SJCRH30 (cell line): ENCODE measurements around the gene NABP1. TPM values are rescaled to one million over a fixed set of nuclear protein-coding genes. Genes with fewer than 3 reads are reported as not detected.
A peak's percentile ranks its signal among the peaks of the same experiment; 100 is the strongest.

Experiments used
- DNase-seq, 2 experiments: peaks; one replicate each; pipeline ENCODE4 v3.0.0-alpha.2; 2015 to 2020
- H3K27ac ChIP-seq: fragments of 250-450 bp; sonication (Bioruptor Pico); 2 replicates; pipeline ENCODE4 v1.5.1; 2020; ENCODE audit warnings: mild to moderate bottlenecking, moderate library complexity
- H3K27me3 ChIP-seq: fragments of 250-450 bp; sonication (Bioruptor Pico); 2 replicates; pipeline ENCODE4 v1.5.1; 2020; ENCODE audit warnings: mild to moderate bottlenecking, moderate library complexity
- H3K36me3 ChIP-seq: fragments of 250-450 bp; sonication (Bioruptor Pico); 2 replicates; pipeline ENCODE4 v1.5.1; 2020; ENCODE audit warnings: mild to moderate bottlenecking, moderate library complexity
- H3K4me1 ChIP-seq: fragments of 250-450 bp; sonication (Bioruptor Pico); 2 replicates; pipeline ENCODE4 v1.5.1; 2020; ENCODE audit warnings: mild to moderate bottlenecking, moderate library complexity
- H3K4me3 ChIP-seq: fragments of 250-450 bp; sonication (Bioruptor Pico); 2 replicates; pipeline ENCODE4 v1.5.1; 2020; ENCODE audit warnings: mild to moderate bottlenecking, moderate library complexity
- H3K9me3 ChIP-seq: fragments of 250-450 bp; sonication (Bioruptor Pico); replicated peaks from 2 replicates; pipeline ENCODE4 v1.5.1; 2020; ENCODE audit warnings: mild to moderate bottlenecking, moderate library complexity
- total RNA-seq: library from RNA; depleted of rRNA; stranded (reverse); fragments of >200 nt; shearing (Covaris generic); gene quantifications from 2 replicates; pipeline ENCODE4 v1.2.3, GENCODE V29; 2014

The NABP1 gene
- total RNA-seq, 1 experiment from 2014 or later, result 69.1 TPM

GRCh38 chr2:191661097-191661924 lies 16.6 kb upstream of the NABP1 start:
- DNase-seq, result no peak
- H3K4me3 ChIP-seq, result no peak overlapping the region

GRCh38 chr2:191664823-191665677 lies 12.9 kb upstream of the NABP1 start:
- H3K27ac ChIP-seq, result no peak overlapping the region
- no peak overlapping the region for H3K4me3 ChIP-seq

More at GRCh38 chr2:191661097-191661924, 16.6 kb upstream of the NABP1 start:
- H3K27ac ChIP-seq, result no peak overlapping the region
- H3K36me3 ChIP-seq, result no peaks in the 10 kb centered on the region
- no peaks in the 10 kb centered on the region for H3K4me1 ChIP-seq
- no peaks in the 10 kb centered on the region for H3K27me3 ChIP-seq
- H3K9me3 ChIP-seq, result 0 out of 2 replicates have a peak, but pooled peaks cover 2% of the 10 kb centered on the region

GRCh38 chr2:191666226-191666625 lies 11.7 kb upstream of the NABP1 start:
- H3K9me3 ChIP-seq, result peaks cover 4% of the 10 kb centered on the region; the same call in 1 of the 2 replicates
- no peaks in the 10 kb centered on the region; the same call in 1 of the 2 replicates for H3K36me3 ChIP-seq
- 0 out of 2 replicates have a peak, but pooled peaks cover 7% of the 10 kb centered on the region for H3K4me1 ChIP-seq
- no peak for DNase-seq
- no peak overlapping the region for H3K27ac ChIP-seq
- no peak overlapping the region for H3K4me3 ChIP-seq
- H3K27me3 ChIP-seq, result no peaks in the 10 kb centered on the region

More at GRCh38 chr2:191664823-191665677, 12.9 kb upstream of the NABP1 start:
- DNase-seq, result no peak
- Histone ChIP-seq H3K27me3 (no peaks in the 10 kb centered on the region), H3K4me1 (0 out of 2 replicates have a peak, but pooled peaks cover 7% of the 10 kb centered on the region), H3K36me3 (no peaks in the 10 kb centered on the region; the same call in 1 of the 2 replicates), H3K9me3 (0 out of 2 replicates have a peak, but pooled peaks cover 5% of the 10 kb centered on the region)

- Histone ChIP-seq H3K27ac (no peak overlapping the region), H3K27me3 (no peaks in the 10 kb centered on the region), H3K36me3 (no peaks in the 10 kb centered on the region; the same call in 1 of the 2 replicates), H3K4me3 (no peak overlapping the region), H3K9me3 (peaks cover 9% of the 10 kb centered on the region; the same call in 1 of the 2 replicates), H3K4me1 (0 out of 2 replicates have a peak, but pooled peaks cover 7% of the 10 kb centered on the region)
- DNase-seq, result no peak
Measured at GRCh38 chr2:191666732-191667131, 11.2 kb upstream of the NABP1 start.

GRCh38 chr2:191670076-191670475 lies 7.9 kb upstream of the NABP1 start:
- H3K4me1 ChIP-seq, result 0 out of 2 replicates have a peak, but pooled peaks cover 7% of the 10 kb centered on the region
- DNase-seq, result no peak
- no peak overlapping the region for H3K4me3 ChIP-seq
- H3K9me3 ChIP-seq, result peaks cover 16% of the 10 kb centered on the region
- H3K36me3 ChIP-seq, result no peaks in the 10 kb centered on the region; the same call in 1 of the 2 replicates
- no peak overlapping the region for H3K27ac ChIP-seq
- no peaks in the 10 kb centered on the region for H3K27me3 ChIP-seq

- H3K4me1 ChIP-seq, result 0 out of 2 replicates have a peak, but pooled peaks cover 7% of the 10 kb centered on the region
- no peaks in the 10 kb centered on the region; the same call in 1 of the 2 replicates for H3K36me3 ChIP-seq
- H3K4me3 ChIP-seq, result no peak overlapping the region
- no peak for DNase-seq
- peaks cover 16% of the 10 kb centered on the region for H3K9me3 ChIP-seq
- no peaks in the 10 kb centered on the region for H3K27me3 ChIP-seq
- H3K27ac ChIP-seq, result no peak overlapping the region
Measured at GRCh38 chr2:191670787-191671186, 7.1 kb upstream of the NABP1 start.

GRCh38 chr2:191675807-191676721 lies 1.9 kb upstream of the NABP1 start:
- H3K27ac ChIP-seq, result no peak overlapping the region
- H3K9me3 ChIP-seq, result peaks cover 14% of the 10 kb centered on the region
- peaks cover 28% of the 10 kb centered on the region for H3K4me1 ChIP-seq
- DNase-seq, result no peak
- H3K27me3 ChIP-seq, result no peaks in the 10 kb centered on the region
- H3K4me3 ChIP-seq, result no peak overlapping the region
- peaks cover 12% of the 10 kb centered on the region for H3K36me3 ChIP-seq

- Histone ChIP-seq H3K27me3 (no peaks in the 10 kb centered on the region), H3K36me3 (peaks cover 21% of the 10 kb centered on the region)
- peak; percentile 84 to 90 for DNase-seq
Measured at GRCh38 chr2:191676790-191677645, 918 bp upstream of the NABP1 start.

GRCh38 chr2:191678437-191679100 lies 633 bp downstream of the NABP1 start:
- peak; percentile 85 to 90 for DNase-seq
- H3K36me3 ChIP-seq, result peaks cover 37% of the 10 kb centered on the region
- peaks cover 29% of the 10 kb centered on the region for H3K4me1 ChIP-seq

More at GRCh38 chr2:191676790-191677645, 918 bp upstream of the NABP1 start:
- peak overlapping the region; percentile 69 for H3K4me3 ChIP-seq
- H3K4me1 ChIP-seq, result peaks cover 29% of the 10 kb centered on the region
- H3K9me3 ChIP-seq, result peaks cover 6% of the 10 kb centered on the region
- H3K27ac ChIP-seq, result peak overlapping the region; percentile 93

GRCh38 chr2:191679818-191680600 lies 2.1 kb downstream of the NABP1 start:
- Histone ChIP-seq H3K4me3 (no peak overlapping the region), H3K4me1 (peaks cover 29% of the 10 kb centered on the region), H3K27ac (no peak overlapping the region), H3K9me3 (no peaks in the 10 kb centered on the region), H3K36me3 (peaks cover 51% of the 10 kb centered on the region), H3K27me3 (no peaks in the 10 kb centered on the region)
- DNase-seq, result no peak

More at GRCh38 chr2:191678437-191679100, 633 bp downstream of the NABP1 start:
- Histone ChIP-seq H3K27ac (peak overlapping the region; percentile 93), H3K4me3 (peak overlapping the region; percentile 69), H3K27me3 (no peaks in the 10 kb centered on the region), H3K9me3 (no peaks in the 10 kb centered on the region)

- no peak for DNase-seq
- Histone ChIP-seq H3K4me1 (peaks cover 29% of the 10 kb centered on the region), H3K27ac (no peak overlapping the region), H3K36me3 (peaks cover 57% of the 10 kb centered on the region), H3K27me3 (no peaks in the 10 kb centered on the region), H3K9me3 (no peaks in the 10 kb centered on the region), H3K4me3 (no peak overlapping the region)
Measured at GRCh38 chr2:191680639-191681038, 2.7 kb downstream of the NABP1 start.

GRCh38 chr2:191682126-191682525 lies 4.2 kb downstream of the NABP1 start:
- DNase-seq, result no peak
- H3K4me1 ChIP-seq, result peaks cover 20% of the 10 kb centered on the region
- H3K36me3 ChIP-seq, result peaks cover 72% of the 10 kb centered on the region
- no peak overlapping the region for H3K27ac ChIP-seq
- H3K27me3 ChIP-seq, result no peaks in the 10 kb centered on the region
- H3K4me3 ChIP-seq, result no peak overlapping the region
- no peaks in the 10 kb centered on the region for H3K9me3 ChIP-seq
